Stimulated activated naive CD4-positive, alpha-beta T cell treated with Interleukin-2 at 50 U/mL for 16 hours (primary cell): ENCODE data around the gene MYO16.

Experiments
- DNase-seq: peaks from one replicate; lab custom pipeline; 2025; lab: John Stamatoyannopoulos, UW

The MYO16 gene

DNA sequence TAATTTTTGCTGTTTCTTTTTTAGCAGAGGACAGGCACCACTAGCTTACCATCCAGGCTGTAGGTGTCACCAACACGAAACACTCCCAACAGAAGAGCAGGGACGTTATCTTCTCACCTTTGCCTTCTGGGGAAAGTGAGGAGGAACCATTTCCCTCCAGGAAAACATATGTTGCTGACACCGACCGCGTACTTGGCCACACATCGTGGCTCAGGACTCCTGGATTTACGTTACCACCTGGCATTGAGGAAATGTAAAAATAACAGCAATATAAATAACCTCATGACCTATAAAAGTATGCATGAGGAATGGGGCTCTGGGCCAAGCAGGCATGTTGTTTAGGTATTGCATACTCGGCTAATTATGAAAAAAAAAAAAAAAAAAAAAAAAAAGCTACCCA is 525.1 kb downstream of the MYO16 start:
- no peak for DNase-seq

DNA sequence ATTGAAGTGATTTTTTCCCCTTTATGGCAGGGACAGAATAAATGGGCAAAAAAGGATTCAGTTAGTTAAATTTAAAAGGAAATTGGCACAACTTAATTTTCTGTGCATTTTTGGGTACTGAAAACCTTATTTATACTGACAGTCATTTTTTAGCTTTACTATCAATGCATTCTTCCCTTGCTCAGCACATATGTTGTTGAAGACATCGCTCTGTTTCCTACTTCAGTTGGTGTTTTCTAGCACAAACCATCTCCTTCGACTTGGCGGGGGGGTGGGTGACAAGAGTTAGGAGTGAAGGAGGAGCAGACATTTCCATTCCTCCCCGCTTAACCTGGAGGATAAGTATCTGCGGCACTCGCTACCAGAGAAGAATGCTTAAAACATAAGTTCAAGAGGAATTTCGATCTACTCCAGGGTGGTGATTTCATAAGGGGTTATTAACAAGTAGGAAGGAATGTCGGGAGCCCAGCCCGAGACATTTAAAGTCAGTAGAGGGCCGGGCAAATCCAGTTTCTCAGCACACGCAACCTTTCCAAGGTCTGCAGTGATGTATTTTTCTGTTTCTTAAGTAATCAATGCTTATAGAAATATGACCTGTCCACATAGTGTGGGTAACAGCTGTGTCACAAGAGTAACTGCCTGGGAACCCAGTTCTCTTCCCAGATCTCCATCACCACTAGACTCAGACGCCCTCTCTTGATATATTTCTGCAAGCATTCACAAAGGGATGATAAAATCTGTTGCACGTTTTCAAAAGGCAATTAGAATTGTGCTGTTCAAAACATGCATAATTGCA is 525.8 kb downstream of the MYO16 start:
- DNase-seq, result no peak

DNA sequence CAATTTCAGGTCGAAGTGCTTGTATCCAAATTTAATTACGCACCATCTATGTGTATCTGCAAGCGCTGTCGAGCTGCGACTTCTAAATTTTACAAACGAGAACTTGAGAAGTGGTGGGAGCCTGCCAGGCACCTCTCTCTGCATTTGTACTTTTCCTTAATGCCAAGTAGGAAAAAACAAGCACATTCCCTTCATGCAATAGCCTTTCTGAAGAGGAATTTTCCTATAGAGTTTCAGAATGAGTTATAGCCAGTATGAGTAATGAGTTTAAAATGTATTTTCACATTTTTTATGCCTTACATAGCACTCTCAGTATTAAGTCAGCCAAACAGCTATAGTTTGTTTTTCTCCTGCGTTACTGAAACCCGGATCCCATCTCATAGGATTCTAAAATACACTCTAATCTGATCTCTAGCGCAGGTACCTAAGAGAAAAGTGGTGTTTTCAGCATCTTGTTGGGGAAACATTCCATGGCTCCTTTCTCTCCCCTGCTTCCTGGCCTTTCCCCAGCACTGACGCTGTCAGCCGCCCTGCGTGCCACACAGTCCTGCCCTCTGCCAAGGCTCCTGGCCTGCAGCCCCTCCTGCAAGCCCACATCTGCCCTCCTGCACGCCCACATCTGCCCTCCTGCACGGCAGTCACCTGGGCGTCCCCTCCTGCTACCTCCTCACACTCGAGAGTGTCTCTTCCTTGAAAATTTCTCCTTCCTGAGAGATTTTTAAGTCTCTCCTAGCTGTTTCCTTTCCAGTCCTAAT is 526.9 kb downstream of the MYO16 start:
- no peak for DNase-seq

DNA sequence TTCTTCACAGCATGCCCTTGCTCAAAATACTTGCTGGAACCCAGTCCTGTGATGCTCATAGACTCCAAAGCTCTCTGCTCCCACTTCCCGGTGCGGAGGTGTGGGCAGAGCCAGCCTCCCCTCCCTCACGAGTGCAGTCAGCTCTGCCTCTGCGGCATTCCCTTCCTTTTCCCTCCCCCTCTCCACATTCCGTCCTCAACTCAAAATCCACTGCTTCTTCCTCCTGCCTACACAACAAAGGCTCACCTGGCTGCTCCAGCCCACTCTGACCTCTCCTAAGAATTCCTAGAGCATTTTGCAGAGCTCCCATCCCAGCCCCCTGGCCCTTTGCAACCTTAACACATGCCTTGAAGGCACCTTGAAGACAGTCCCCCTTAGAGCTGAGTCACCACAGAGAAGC is 527.9 kb downstream of the MYO16 start:
- no peak for DNase-seq

DNA sequence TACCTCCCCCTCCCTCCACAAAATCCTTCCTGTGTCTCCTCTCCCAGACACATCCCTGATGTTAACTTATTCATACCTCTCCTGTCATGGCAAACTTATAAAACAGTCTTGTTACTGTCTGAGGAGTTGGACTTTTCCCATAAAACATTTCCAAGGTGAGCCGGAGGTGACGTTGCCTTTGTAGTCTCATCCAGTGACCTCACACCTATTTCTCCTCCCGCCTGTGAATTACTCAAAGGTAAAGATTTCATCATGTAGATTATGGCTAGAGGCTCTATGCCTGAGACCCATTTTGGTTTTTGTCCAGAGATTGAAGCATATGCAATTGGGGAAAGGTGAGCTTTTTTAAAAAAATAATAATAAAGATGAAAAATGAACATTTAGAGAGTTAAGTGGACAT is 529.0 kb downstream of the MYO16 start:
- no peak for DNase-seq

DNA sequence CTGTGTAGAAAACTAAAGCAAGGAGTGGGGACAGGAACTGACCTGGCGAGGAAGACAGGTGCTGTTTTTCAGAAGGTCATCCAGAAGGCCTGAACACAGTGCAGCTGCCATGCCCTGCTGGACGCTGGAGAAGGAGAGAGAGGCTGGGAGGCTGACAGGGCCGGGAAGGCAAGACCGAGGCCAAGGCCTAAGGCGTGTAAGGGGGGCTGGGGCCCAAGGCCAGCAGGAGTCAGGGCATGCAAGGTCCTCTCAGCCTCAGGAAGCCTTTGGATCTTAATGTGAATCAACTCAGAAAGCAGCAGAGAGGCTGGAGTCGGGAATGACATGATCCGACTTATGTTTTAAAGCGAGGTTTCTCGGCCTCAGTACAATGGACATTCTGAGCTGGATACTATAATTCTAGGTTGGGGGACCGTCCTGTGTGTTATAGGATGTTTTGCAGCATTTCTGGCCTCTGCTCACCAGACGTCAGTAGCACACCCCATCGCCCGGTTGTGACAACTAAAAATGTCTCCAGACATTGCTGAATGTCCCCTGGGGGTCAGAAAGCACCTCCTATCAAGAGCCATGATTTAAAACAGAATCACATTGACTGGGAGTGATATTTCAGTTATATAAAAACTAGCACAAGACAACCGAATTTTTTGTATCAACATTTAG is 530.4 kb downstream of the MYO16 start:
- no peak for DNase-seq

DNA sequence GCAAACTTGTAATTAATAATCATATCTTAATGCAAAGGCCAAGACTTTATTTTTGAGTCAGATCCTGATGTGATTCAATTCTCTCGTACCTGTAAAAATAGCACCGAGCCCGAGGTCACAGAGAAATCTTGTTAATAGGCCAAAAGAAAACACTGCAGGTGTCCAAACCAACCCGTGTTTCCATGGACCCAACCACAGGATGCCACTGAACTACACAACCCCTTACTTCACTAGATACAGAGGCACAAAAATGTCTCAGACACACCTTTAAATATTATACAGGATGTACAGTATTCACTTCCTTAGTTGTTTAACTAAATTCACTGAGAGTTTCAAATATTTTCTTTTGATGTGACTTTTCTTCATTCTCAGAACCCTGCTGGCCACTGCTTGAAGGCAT is 530.9 kb downstream of the MYO16 start:
- no peak for DNase-seq

DNA sequence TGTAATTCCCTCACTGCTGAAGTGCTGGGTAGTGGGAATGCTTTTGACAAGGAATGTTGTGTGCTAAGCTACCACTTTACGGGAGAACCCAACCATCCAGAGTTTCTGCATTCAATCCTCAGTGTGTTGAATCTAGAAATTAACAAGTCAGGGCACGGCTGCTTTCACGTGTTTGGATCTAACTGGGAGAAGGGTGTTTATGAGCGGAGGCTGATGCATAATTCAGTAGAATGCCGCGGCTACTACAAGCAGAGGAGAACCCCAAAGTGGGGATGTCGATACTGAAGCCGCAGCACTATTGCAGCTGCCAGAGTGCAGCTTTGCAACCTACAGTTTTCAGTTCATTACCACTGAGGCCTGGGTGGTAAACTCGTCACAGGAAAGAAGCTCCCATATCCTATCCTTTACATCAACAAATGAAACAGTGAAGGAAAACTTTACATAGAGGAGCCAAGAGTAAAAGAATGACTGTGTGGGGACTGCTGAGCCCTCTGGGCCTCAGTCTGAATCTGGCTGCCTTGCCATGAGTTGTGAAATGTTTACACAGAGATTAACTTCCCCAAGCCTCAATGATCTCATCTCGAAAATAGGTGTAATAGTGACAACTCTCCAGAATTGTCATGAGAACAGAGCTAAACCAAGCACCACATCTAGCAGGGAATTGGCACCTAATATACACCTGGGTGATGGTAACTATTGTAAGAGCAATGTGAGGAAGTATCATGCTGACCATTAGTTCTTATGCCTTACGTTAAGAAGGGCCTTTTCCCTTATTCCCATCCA is 531.7 kb downstream of the MYO16 start:
- DNase-seq, result no peak

DNA sequence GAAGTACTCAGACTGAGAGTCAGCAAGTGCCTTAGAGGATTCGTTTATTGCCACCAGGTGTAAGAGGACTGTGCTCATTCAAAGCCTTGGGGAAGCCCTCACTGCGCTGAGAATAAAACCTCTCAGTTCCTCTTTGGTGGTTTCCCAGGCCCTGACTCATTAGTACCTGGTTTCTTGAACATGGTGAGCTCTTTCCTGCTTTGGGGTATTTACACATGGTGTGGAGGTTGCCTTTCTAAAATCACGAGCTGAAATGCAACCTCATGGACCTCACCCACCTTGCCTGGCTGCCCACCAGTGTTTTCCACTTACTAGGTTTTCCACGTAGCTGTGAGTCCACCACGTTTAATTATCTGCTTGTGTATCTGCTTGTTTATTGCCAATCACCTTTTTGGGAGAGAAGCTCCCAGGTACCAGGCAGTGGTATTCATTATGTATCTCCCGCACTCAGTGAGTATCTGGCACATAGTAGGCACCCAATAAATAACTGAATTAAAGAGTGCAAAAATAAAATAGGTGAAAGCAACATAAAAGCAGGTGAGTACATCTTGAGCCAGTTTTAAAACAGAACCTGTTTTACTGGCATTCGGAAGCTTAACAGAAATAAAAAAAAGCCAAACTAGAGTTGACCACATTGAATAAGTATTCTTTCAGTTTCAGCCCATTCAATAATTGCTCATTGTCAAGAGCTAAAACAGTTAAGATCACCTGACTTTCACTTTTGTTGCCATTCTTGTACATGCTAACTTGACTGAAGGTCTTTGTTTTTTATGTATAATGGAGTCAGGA is 533.0 kb downstream of the MYO16 start:
- DNase-seq, result no peak

DNA sequence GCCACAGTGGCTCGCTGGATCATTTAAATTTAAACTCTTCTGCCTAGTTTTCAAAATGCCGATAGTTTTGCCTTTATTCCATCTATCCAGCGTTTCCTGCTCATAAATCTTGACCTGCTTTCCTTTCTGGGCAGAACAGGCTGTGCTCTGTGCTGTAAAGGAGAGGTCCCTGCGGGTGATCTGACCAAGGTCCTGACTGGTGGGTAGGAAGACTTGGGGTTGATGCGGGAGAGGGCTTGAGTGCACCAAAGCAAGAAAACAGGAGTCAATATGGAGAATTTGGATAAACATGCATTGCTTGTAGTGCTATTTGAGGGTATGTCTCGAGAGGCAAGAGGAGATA is 533.6 kb downstream of the MYO16 start:
- DNase-seq, result no peak

DNA sequence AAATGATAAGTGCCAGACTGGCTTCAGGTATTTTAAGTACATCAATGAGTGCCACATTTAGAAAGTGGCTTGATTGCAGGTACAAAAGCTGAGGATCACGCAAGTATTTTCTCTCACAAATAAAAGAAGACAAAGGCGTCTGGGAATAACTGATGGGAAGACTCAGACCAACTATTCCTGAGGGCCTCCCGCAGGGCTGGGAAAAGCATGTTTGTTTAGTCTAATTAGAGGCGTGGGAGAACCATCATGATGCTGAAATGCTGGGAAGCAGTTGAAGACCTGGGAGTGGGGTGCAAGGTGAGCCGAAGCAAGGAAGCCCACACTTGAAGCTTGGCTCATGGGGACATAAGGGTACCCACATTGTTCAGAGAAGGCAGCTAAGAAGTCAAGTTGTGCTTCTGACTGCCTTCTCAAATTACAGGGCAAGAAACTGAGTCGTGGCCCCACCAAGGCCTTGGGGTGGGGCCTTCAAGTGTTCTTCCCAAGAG is 536.0 kb downstream of the MYO16 start:
- DNase-seq, result no peak

DNA sequence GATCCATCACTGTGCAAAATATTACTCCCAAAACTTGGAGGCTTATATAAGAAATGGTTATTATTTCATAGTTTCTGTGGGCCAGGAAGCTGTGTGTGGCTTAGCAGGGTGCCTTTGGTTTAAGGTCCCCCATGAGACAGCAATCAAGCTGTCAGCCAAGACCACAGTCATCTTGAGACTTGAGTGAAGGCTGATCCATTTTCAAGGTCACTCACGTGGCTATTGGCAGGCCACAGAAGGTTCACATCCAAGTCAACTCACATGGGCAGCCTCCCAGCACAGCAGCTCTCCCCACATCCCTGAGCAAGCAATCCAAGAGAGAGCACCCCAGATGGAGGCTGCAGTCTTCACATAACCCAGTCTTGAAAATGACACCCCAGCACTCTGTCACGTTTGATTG is 537.4 kb downstream of the MYO16 start:
- DNase-seq, result no peak

DNA sequence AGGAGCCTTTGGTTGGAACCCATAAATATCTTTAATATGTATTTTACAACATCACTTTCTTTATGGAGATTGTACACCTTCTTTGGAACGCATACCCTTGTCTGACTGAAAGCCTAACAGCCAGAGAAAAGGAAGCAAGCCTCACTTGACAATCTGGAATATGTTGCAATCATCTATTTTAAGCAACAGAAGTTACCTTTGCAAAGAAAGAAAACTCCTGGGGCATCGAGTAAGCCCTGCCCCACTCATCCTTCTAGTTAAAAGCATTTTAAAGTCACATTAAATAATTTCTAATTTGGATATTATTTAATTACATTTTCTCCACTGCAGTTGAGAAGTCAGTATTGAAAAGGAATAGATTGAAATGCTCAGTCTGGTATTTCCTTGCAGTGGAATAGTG is 542.7 kb downstream of the MYO16 start:
- no peak for DNase-seq

DNA sequence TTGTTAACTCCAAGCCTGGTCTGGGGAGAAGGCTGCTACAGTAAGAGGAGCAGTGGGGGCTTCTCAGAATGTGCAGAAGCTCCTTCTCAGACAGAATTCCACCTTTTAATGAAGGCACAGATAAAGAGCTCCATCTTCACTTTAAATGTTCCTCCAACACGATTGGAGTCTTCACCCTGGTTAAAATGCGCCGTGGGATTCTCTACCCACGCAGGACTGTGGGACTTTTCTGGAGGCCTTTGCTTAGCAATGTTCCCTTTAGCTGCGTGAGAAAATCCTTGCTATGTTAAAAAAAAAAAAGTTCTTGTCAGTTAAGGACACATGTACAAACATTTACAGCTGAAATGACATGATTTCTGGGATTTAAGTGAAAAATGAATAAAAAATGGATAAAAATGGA is 546.3 kb downstream of the MYO16 start:
- no peak for DNase-seq

DNA sequence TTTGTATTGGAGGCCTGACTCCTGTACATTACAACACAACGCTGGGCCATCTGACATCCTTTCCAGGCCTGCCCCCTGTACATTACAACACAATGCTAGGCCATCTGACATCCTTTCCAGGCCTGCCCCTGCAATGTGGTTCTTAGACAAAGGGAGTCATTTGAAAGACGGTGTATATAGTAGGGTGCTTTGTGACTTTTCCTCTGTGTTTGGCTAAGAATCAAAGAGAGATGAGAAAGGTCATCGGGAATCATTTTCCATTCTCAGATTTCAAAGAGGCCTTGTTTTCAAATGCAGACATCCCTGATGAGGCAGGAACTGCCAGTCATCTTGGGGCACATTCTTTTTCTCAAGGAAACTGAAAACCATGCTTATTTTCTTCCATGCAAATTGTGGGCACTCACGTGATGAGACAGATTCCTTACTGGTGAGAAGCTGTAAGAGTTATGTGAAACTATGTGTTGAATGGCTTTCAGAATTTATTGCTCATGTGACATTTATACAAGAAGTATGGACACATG is 551.6 kb downstream of the MYO16 start:
- no peak for DNase-seq

DNA sequence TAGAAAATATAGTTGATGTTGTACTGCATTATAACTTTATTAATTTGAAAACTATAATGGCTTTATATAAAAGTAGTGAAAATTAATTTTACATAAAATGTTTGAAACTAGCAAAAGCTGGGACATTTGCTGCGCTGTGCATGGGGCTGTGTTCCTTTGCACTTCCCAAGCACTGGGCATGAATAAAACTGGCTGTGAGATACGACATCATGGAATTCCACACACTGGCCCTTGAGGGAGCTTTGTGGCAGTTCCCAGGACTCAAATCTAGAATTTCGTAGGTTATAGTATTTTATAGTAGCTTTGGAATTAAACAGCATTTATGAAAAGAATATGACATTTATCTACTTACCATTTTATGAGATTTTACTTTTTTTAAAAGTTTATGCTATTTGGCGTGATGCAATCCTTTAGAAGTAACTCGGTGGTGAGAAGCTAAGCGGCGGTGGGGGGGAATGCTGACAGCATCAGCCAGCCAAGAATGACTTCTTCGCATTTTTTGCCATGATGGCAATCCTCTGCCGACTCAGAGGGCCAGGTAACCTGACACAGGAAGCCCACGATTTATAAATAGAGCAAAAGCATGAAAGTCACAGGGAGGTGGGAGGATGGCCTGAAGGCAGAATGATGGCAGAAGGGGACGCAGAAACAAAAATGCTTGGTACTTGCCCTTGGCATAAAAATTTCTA is 553.5 kb downstream of the MYO16 start:
- DNase-seq, result no peak

DNA sequence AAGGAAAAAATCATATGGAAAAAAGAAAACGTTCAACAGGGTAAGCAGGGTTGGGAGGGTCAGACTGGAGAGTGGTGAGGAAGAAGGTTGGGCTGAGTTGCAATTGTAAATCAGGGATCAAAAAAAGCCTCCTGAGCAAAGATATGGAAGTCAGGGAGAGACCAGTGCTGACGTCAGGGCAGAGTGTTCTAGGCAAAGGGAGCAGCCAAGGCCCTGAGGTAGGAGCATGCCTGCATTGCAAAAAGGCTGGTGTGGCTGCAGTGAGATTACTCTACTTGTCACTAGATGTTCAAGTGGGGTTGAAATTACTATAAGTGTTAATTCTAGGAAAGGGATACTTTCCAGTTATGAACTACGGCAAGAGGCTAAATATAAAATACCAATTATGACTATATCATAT is 562.0 kb downstream of the MYO16 start:
- no peak for DNase-seq

DNA sequence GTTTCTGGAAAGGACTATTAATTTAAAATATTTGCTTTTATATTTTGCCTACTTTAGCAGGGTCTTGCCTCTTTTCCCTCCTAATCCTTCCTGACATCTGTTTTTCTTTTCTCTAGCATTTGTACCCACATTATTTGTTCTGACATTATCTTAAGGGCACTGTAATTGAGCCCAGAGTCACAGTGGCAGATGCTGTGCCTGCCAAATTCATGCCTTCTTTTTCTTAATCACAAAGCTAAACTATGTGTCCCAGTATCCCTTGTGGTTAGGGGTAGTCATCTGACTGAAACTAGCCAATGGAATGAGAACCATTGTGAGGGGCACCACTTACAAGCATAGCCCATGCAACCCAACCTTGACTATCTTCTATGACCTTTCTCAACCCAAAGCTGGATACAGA is 562.9 kb downstream of the MYO16 start:
- no peak for DNase-seq

DNA sequence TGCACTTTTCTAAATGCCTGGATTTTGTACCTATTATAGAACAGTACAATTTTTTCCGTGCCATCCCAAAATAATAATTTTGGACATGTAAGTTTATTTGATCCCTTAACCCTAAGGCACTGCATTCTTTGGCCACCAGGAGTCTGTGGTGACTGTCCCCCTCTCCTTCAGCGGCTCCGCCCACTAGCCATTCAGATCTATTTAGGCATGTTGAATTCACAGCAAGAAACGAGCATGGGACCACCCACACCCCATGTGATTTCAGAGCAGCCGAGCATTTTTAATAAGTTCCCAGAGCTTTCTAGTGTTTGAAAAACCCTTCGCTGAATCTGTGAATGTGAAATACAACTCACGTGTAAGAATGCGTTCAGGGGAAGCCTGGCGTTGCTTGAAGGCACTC is 567.5 kb downstream of the MYO16 start:
- no peak for DNase-seq

DNA sequence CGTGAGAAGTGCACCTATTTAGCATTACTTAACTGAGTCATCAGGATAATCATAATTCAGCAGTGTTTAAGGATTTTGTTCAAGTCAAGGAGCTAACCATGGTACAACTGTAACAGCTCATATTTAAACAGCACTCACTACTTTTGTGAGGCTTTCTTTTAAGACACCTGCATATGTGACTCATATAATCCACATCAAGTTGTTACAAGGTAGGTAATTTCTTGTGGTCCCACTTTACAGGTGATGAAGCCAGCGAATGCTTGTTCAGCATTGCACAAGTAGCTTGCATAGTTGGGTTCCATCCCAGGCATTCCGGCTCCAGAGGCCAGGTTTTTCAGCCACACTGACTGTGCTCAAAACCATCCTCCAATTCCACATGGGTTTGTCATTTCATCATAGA is 569.2 kb downstream of the MYO16 start:
- DNase-seq, result no peak

DNA sequence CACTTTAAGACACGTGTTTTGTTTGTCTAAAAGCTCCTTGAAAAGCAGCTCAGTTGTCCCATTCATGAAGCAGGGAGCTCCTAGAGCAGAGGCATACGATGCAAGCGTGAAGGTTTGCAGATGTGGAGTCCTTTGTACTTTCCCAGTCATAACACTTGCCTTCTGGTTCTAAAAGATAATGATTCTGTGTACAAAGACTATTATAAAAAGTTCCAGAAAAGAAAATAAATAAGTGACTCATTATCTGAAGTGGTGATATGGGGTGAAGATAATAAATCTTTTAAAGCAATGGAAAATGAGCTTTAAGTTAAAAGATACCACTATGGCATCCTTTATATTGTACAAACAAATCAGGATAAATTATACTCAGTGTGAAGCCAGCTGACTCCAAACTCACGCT is 569.9 kb downstream of the MYO16 start:
- no peak for DNase-seq
